D721Med (cell line): ENCODE measurements around the gene CDYL.
A peak's percentile ranks its signal among the peaks of the same experiment; 100 is the strongest.

Source experiments
- DNase-seq: peaks from one replicate; pipeline ENCODE4 v3.0.0; 2011; ENCODE audit warnings: low spot score; ENCODE audit not compliant: insufficient read length
- FAIRE-seq: peaks from 2 replicates; lab custom pipeline; 2011; peaks lifted over from hg19 to GRCh38; lab: Jason Lieb, UNC
- TF ChIP-seq, protein P1 (sequence below): IDR thresholded peaks from 2 replicates; pipeline ENCODE4 v1.5.1; 2012; ENCODE audit warnings: mild to moderate bottlenecking, control low read depth; ENCODE audit not compliant: insufficient read depth; ENCODE audit errors: missing control alignments

CDYL gene

DNA sequence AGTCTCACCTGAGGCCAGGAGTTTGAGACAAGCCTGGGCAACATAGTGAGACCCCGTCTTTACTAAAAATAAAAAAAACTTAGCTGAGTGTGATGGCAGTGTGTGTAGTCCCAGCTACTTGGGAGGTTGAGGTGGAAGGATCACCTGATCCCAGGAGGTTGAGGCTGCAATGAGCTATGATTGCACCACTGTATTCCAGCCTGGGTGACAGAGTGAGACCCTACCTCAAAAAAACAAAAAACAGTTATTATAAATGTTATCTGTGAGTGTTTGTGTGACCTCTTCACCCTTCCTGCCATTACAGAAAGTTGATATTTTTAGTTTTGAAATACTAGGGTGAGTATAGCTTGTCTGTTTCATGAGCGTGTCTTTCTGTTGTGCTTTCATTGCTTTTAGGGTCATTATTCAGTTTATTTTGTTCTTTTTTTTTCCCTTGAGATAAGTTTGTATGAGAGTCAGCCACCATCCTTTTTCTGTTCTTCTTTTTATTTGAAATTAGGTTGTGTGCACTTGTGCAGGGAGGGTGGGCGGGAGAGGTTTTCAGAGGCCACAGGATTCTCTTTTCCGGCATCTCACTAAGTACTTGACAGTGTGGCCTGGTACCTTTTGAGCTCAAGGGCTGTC lies 26.2 kb downstream of the CDYL start:
- FAIRE-seq = no peak
- no peak for DNase-seq
- TF ChIP-seq, protein P1, sequence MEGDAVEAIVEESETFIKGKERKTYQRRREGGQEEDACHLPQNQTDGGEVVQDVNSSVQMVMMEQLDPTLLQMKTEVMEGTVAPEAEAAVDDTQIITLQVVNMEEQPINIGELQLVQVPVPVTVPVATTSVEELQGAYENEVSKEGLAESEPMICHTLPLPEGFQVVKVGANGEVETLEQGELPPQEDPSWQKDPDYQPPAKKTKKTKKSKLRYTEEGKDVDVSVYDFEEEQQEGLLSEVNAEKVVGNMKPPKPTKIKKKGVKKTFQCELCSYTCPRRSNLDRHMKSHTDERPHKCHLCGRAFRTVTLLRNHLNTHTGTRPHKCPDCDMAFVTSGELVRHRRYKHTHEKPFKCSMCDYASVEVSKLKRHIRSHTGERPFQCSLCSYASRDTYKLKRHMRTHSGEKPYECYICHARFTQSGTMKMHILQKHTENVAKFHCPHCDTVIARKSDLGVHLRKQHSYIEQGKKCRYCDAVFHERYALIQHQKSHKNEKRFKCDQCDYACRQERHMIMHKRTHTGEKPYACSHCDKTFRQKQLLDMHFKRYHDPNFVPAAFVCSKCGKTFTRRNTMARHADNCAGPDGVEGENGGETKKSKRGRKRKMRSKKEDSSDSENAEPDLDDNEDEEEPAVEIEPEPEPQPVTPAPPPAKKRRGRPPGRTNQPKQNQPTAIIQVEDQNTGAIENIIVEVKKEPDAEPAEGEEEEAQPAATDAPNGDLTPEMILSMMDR = no peak

DNA sequence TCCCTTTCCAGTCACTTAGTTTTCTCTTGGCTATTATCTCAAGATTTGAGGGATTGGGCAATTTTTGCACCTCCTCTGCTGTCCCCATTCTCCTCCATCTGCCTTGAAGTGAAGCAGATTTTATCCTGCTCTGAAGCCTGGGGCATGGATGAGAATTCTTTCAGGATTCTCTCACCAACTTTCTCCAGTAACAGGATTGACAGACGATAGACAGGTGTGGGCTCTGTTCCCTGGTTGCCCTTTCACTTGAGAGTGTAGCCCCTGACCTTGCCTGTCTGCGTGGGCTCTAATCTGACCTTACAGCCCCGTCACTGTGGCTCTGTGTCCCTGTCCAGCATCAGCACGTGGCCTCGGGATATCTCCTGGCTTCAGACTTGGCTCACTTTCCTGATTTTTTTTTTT lies 27.1 kb downstream of the CDYL start:
- no peak for FAIRE-seq
- TF ChIP-seq, protein P1 = no peak
- DNase-seq = no peak

DNA sequence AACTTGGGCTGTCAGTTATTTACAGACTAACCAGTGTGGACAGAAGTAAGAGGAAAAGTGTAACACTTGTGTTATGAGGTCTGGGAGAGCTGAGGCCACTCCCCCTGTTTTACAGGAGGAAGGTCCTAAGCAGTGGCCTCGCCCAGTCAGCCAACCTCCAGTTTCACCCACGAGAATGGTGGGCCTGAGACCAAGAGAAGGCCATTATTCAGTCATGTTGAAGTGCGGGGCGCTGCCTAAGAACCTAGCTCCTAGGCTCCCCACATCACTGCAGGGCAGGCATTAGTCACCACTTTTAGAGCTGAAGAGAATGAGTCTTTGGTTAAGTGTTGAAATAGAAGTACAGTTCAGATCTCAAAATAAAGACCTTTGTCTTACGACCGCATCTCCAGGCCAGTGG lies 27.9 kb downstream of the CDYL start:
- TF ChIP-seq, protein P1 = no peak
- no peak for DNase-seq
- no peak for FAIRE-seq

DNA sequence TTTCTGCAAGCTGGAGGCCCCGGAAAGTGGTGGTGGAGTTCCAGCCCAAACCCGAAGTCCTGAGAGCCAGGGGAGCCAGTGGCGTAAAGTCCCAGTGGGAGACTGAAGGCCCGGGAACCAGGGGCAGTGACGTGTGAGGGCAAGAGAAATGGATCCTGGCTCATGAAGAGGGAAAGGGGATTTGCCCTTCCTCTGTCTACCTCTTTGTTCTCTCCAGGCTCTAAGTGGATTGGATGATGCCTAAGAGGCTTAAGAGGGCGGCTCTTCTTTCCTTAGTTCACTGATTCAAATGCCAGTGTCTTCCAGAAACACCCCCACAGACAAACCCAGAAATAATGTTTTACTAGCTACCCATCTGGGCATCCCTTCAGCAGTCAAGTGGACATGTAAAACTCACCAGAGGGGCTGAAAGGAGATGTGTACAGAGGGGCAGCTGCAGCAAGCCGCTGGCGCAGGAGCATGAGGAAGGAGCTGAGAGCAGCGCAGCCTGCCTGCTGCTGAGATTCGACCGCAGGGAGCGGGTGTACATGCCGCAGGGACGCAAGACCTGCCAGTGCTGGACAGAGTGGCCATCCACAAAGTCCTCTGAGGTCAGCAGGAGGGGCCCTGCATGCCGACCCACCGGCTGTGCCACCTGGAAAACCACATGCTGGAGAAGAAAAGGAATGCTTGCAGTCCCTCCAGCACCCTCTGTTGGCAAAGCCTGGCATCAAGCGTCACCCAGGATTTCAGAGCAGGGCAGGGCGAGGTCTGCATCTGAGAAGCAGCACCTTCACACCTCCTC lies 29.5 kb downstream of the CDYL start:
- DNase-seq (peak; percentile 42), FAIRE-seq (no peak)

DNA sequence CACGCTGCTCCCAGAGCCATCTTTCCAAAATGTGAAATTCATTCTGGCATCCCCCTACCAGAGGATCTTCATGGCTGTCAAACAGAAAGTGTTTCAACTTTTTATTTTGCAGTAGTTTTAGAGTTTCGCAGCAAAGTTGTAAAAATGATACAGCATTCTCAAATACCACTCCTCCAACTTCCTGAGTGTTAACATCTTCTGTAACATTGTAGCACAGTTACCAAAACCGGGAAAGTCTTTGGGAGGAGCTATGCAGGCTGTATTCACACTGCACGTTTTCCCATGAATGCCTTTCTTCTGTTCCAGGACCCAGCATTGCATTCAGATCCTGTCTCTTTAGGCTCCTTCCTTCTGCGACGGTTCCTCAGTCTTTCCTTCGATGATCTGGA lies 30.1 kb downstream of the CDYL start:
- TF ChIP-seq, protein P1 = no peak
- DNase-seq (no peak), FAIRE-seq (no peak)

More for the DNA sequence above, 29.5 kb downstream of the CDYL start:
- TF ChIP-seq, protein P1 = peak; percentile 55

DNA sequence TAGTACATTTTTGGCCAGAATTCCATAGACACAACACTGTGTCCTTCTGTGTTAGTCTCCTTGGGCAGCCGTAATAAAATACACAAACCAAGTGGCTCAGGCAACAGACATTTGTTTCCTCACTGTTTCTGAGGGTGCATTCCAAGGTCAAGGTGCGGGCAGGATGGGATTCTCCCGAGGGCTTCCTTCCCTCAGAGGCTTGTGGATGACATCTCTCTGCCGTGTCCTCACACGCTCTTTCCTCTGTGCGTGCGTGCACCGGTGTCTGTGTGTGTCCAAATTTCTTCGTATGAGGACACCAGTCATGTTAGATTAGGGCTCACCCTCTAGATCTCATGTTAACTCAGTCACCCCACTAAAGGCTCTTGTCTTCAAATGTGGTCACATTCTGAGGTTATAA lies 30.6 kb downstream of the CDYL start:
- no peak for DNase-seq
- TF ChIP-seq, protein P1 = no peak
- no peak for FAIRE-seq

DNA sequence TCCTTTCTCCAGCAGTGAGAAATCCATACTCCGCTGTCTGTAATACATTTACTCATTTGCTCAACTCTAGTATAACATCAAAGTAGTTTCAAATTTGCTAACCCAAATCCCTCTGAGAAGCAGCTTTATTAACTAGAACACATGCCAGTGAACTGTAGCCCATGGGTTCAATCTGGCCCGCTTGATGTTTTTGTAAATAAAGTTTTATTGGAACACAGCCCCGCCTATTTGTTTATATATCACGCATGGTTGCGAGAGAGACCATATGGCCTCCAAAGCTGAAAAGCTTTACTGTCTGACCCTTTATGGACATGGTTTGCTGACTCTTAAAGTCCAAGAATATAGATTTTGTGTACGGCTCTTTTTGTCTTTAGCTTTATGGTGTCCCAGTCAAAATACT lies 32.2 kb downstream of the CDYL start:
- TF ChIP-seq, protein P1 = no peak
- FAIRE-seq (no peak), DNase-seq (no peak)
